ENCODE measurements around the gene TCEAL4.

DNA sequence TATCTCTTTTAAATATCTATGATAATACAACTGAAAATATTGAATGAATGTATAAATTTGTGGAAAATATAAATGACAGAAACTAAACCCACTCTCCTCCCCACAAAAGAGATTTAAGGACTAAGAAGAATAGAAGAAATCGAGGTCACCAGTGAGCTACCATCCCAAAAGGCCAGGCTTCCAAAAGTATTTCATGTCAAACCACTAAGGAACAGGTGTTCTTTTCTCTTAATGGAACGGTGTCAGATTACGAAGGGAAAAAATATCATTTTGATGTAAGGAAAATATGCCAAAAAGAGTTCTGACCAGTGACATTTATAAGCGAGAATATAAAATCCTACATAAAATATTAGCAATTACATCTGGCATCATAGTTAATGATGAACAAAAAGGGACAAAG lies 13.6 kb upstream of the TCEAL4 start:
- TF ChIP-seq, protein P1, sequence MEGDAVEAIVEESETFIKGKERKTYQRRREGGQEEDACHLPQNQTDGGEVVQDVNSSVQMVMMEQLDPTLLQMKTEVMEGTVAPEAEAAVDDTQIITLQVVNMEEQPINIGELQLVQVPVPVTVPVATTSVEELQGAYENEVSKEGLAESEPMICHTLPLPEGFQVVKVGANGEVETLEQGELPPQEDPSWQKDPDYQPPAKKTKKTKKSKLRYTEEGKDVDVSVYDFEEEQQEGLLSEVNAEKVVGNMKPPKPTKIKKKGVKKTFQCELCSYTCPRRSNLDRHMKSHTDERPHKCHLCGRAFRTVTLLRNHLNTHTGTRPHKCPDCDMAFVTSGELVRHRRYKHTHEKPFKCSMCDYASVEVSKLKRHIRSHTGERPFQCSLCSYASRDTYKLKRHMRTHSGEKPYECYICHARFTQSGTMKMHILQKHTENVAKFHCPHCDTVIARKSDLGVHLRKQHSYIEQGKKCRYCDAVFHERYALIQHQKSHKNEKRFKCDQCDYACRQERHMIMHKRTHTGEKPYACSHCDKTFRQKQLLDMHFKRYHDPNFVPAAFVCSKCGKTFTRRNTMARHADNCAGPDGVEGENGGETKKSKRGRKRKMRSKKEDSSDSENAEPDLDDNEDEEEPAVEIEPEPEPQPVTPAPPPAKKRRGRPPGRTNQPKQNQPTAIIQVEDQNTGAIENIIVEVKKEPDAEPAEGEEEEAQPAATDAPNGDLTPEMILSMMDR (IDR thresholded peaks at IDR 0.05) = no peak
- TF ChIP-seq POLR2A (IDR thresholded peaks at IDR 0.05) (no peak), POLR2AphosphoS5 (IDR thresholded peaks at IDR 0.05) (no peak), EP300 (IDR thresholded peaks at IDR 0.05) (no peak)
